CD14-positive monocyte (primary cell): ENCODE results near the gene GRID1. TPM values are rescaled to one million over a fixed set of nuclear protein-coding genes. Genes with fewer than 3 reads are reported as not detected.

ENCODE experiments used
- DNase-seq, 3 donors: peaks; one replicate each; pipeline ENCODE4 v3.0.0-alpha.2; 2011 to 2022
- H2AFZ ChIP-seq: 2 replicates; pipeline ENCODE4 v1.6.0; 2012; ENCODE audit warnings: mild to moderate bottlenecking, low read depth, low read length, inconsistent platforms; ENCODE audit not compliant: insufficient read depth, poor library complexity, severe bottlenecking
- H3K27ac ChIP-seq, 2 donors: 1 replicate in 1 of 2; 2 replicates in 1 of 2; pipeline ENCODE4 v1.5.1; 2012 to 2013; ENCODE audit warnings: low read length in 2 of 2, control low read depth in 1 of 2, inconsistent platforms in 1 of 2, low read depth in 1 of 2, mild to moderate bottlenecking in 1 of 2
- H3K27me3 ChIP-seq, 2 donors: one replicate each; pipeline versions ENCODE4 v1.6.0 to v1.6.1; 2011 to 2013; ENCODE audit warnings: low read length in 2 of 2; ENCODE audit not compliant: control insufficient read depth in 2 of 2, insufficient read depth in 2 of 2
- H3K36me3 ChIP-seq, 2 donors: replicated peaks in 1 of 2; 1 replicate in 1 of 2; 2 replicates in 1 of 2; pipeline versions ENCODE4 v1.5.1 to v1.6.1; 2012 to 2013; ENCODE audit warnings: low read length in 2 of 2, control low read depth in 1 of 2, inconsistent platforms in 1 of 2, mild to moderate bottlenecking in 1 of 2; ENCODE audit not compliant: insufficient read depth in 2 of 2, control insufficient read depth in 1 of 2
- H3K4me1 ChIP-seq, 2 donors: 1 replicate in 1 of 2; 2 replicates in 1 of 2; pipeline versions ENCODE4 v1.5.1 to v1.6.1; 2012 to 2013; ENCODE audit warnings: low read length in 2 of 2, control low read depth in 1 of 2, inconsistent platforms in 1 of 2, mild to moderate bottlenecking in 1 of 2, moderate library complexity in 1 of 2; ENCODE audit not compliant: insufficient read depth in 2 of 2, control insufficient read depth in 1 of 2
- H3K4me2 ChIP-seq: replicated peaks from 2 replicates; pipeline ENCODE3; 2012; ENCODE audit warnings: low read length, moderate library complexity, mild to moderate bottlenecking; ENCODE audit not compliant: poor library complexity, severe bottlenecking; ENCODE audit errors: extremely low read depth
- H3K4me3 ChIP-seq, 3 experiments: fragments of 200-600 bp in 1 of 3; sonication (generic) in 1 of 3; replicated peaks in 1 of 3; 1 replicate in 2 of 3; 2 replicates in 1 of 3; pipeline ENCODE4 v1.5.1; 2011 to 2013; ENCODE audit warnings: low read length in 3 of 3, mild to moderate bottlenecking in 3 of 3, control low read depth in 2 of 3, low read depth in 2 of 3, inconsistent platforms in 1 of 3, moderate library complexity in 1 of 3
- H3K79me2 ChIP-seq: 2 replicates; pipeline ENCODE4 v1.6.0; 2012; ENCODE audit warnings: mild to moderate bottlenecking, control low read depth, inconsistent platforms, low read length, moderate library complexity; ENCODE audit not compliant: insufficient read depth
- H3K9ac ChIP-seq: 2 replicates; pipeline ENCODE4 v1.6.0; 2017; ENCODE audit warnings: low read length, mild to moderate bottlenecking; ENCODE audit not compliant: insufficient read depth, poor library complexity, severe bottlenecking
- H3K9me3 ChIP-seq, 2 donors: replicated peaks in 1 of 2; 1 replicate in 1 of 2; 2 replicates in 1 of 2; pipeline versions ENCODE4 v1.5.1 to v1.6.1; 2012 to 2013; ENCODE audit warnings: low read length in 2 of 2, control low read depth in 1 of 2; ENCODE audit not compliant: control insufficient read depth in 1 of 2, insufficient read depth in 1 of 2
- H4K20me1 ChIP-seq: 2 replicates; pipeline ENCODE4 v1.6.0; 2012; ENCODE audit warnings: mild to moderate bottlenecking, low read length, control low read depth, moderate library complexity; ENCODE audit not compliant: insufficient read depth
- H3K27ac Mint-ChIP-seq, 7 donors: one replicate each; pipeline ENCODE4 v1.8.0; 2020; ENCODE audit warnings: mild to moderate bottlenecking in 7 of 7, mixed read lengths in 7 of 7, moderate library complexity in 6 of 7, inconsistent platforms in 2 of 7
- H3K27me3 Mint-ChIP-seq, 3 donors: one replicate each; pipeline ENCODE4 v1.8.0; 2021 to 2022; ENCODE audit warnings: low read depth in 3 of 3, mild to moderate bottlenecking in 3 of 3, mixed read lengths in 3 of 3, moderate library complexity in 3 of 3, inconsistent platforms in 1 of 3
- H3K36me3 Mint-ChIP-seq, 2 donors: one replicate each; pipeline ENCODE4 v1.8.0; 2020; ENCODE audit warnings: mixed read lengths in 2 of 2, inconsistent platforms in 1 of 2, mild to moderate bottlenecking in 1 of 2
- H3K4me1 Mint-ChIP-seq: one replicate; pipeline ENCODE4 v1.8.0; 2020; ENCODE audit warnings: mild to moderate bottlenecking, mixed read lengths
- H3K4me3 Mint-ChIP-seq, 2 donors: one replicate each; pipeline ENCODE4 v1.8.0; 2020; ENCODE audit warnings: mild to moderate bottlenecking in 2 of 2, mixed read lengths in 2 of 2, moderate library complexity in 1 of 2
- H3K9me3 Mint-ChIP-seq, 7 donors: one replicate each; pipeline ENCODE4 v1.8.0; 2020 to 2022; ENCODE audit warnings: mixed read lengths in 7 of 7, mild to moderate bottlenecking in 6 of 7, moderate library complexity in 6 of 7, inconsistent platforms in 2 of 7
- WGBS: methylation state at CpG from one replicate; pipeline ENCODE4 v1.1.5; 2013; ENCODE audit warnings: missing lambda C conversion rate; ENCODE audit not compliant: insufficient coverage; 5-methylcytosine and 5-hydroxymethylcytosine counted together
- intact Hi-C, 2 donors: fragments of 100-400 bp; cut with micrococcal nuclease; formaldehyde crosslinking; loops; one replicate each; pipeline versions ENCODE4 v1.15.0 to v1.15.1; 2023
- polyA plus RNA-seq, 3 donors: library from polyadenylated mRNA; depleted of rRNA in 1 of 3; unstranded in 2 of 3; stranded (reverse) in 1 of 3; fragments of 300-500 nt in 2 of 3; fragments of >200 nt in 1 of 3; fragmentation: Illumina TruSeq in 2 of 3; gene quantifications; 1 replicate in 2 of 3; 2 replicates in 1 of 3; pipeline ENCODE4 v1.2.3, GENCODE V29; 2012 to 2021
- TF ChIP-seq, protein P1 (sequence below): fragments of 200-600 bp; IDR thresholded peaks from one replicate; pipeline ENCODE4 v1.8.0; 2022; ENCODE audit warnings: antibody characterized with exemption, mild to moderate bottlenecking

Gene GRID1
- polyA plus RNA-seq, 3 donors, result not detected

DNA sequence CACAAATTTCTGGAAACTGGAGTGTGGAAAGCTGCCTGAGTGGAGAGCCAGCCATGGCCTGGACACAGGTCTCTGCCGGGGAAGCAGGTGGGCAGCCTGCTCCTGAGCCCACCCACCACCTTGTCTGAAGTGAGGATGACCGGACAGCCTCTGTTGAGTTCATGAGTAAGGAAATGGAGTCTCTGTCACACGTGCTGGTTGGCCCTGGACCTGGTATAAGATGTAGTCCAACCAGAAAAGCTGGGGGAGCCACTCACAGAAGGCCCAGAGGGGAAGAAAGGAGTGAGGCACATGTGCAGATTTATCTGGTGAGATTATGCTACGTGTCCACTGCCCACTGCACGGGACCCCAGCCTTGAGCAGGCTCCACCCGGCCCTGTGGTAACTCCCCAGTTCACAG is 383.5 kb downstream of the GRID1 start:
- no peak overlapping the region for H3K4me3 Mint-ChIP-seq
- Histone ChIP-seq H3K4me2 (no peak overlapping the region), H3K79me2 (no peaks in the 10 kb centered on the region), H3K4me1 (no peaks in the 10 kb centered on the region), H3K27me3 (no peaks in the 10 kb centered on the region), H3K9me3 (no peaks in the 10 kb centered on the region), H3K27ac (no peak overlapping the region), H3K4me3 (no peak overlapping the region), H3K9ac (no peak overlapping the region), H2AFZ (no peak overlapping the region), H3K36me3 (no peaks in the 10 kb centered on the region), H4K20me1 (no peaks in the 10 kb centered on the region)
- 81% methylated on average over 3 of the region's 6 CpGs for WGBS
- H3K4me1 Mint-ChIP-seq, result no peaks in the 10 kb centered on the region
- H3K27ac Mint-ChIP-seq, result no peak overlapping the region
- TF ChIP-seq, protein P1, sequence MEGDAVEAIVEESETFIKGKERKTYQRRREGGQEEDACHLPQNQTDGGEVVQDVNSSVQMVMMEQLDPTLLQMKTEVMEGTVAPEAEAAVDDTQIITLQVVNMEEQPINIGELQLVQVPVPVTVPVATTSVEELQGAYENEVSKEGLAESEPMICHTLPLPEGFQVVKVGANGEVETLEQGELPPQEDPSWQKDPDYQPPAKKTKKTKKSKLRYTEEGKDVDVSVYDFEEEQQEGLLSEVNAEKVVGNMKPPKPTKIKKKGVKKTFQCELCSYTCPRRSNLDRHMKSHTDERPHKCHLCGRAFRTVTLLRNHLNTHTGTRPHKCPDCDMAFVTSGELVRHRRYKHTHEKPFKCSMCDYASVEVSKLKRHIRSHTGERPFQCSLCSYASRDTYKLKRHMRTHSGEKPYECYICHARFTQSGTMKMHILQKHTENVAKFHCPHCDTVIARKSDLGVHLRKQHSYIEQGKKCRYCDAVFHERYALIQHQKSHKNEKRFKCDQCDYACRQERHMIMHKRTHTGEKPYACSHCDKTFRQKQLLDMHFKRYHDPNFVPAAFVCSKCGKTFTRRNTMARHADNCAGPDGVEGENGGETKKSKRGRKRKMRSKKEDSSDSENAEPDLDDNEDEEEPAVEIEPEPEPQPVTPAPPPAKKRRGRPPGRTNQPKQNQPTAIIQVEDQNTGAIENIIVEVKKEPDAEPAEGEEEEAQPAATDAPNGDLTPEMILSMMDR, result no peak
- no peak for DNase-seq
- H3K36me3 Mint-ChIP-seq, result no peaks in the 10 kb centered on the region
- H3K9me3 Mint-ChIP-seq, result peaks cover 0 to 2% (median 1%) of the 10 kb centered on the region in 7 donors
- H3K27me3 Mint-ChIP-seq, result peaks cover 1 to 3% (median 2%) of the 10 kb centered on the region in 3 donors
- intact Hi-C loops, result no loop called here

DNA sequence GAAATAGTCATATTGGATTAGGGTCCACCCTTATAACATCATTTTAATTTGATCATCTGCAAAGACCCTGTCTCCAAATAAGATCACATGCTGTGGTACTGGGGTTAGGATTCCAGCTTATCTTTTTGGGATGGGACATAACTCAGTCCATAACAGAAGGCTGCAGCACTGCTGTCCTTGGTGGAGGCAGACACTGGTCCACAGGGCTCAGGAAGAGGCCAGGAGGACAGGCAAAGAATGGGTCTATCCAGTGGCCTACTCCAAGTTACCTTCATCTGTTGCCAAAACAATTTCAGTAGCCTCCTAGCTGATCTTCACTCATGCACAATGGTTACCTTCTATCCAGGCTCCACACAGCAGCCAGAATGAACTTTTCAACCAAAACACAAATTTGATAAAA is 387.0 kb downstream of the GRID1 start:
- Histone ChIP-seq H3K4me1 (no peaks in the 10 kb centered on the region), H4K20me1 (no peaks in the 10 kb centered on the region), H3K27ac (no peak overlapping the region), H3K36me3 (no peaks in the 10 kb centered on the region), H3K4me3 (no peak overlapping the region), H3K9ac (no peak overlapping the region), H2AFZ (no peak overlapping the region), H3K9me3 (no peaks in the 10 kb centered on the region), H3K4me2 (no peak overlapping the region), H3K79me2 (no peaks in the 10 kb centered on the region), H3K27me3 (no peaks in the 10 kb centered on the region)
- Mint-ChIP-seq H3K4me1 (no peaks in the 10 kb centered on the region), H3K4me3 (no peak overlapping the region), H3K27me3 (peaks cover 0 to 3% (median 1%) of the 10 kb centered on the region in 3 donors), H3K27ac (no peak overlapping the region), H3K36me3 (no peaks in the 10 kb centered on the region), H3K9me3 (peaks cover 0 to 2% (median 1%) of the 10 kb centered on the region in 7 donors)
- intact Hi-C loops, result no loop called here
- DNase-seq, result no peak
- TF ChIP-seq, protein P1, result no peak
